Activated gamma-delta T cell (primary cell): Measurements from ENCODE around the gene ERP44.

ENCODE experiments used
- DNase-seq: peaks from one replicate; lab custom pipeline; 2025; lab: John Stamatoyannopoulos, UW

The ERP44 gene

GRCh38 chr9:99936947-99937587, 161.7 kb downstream of the ERP44 start:
- no peak for DNase-seq

- no peak for DNase-seq
These were observed 167.5 kb downstream of the ERP44 start for GRCh38 chr9:99931155-99931840.

GRCh38 chr9:99929652-99930051, 169.1 kb downstream of the ERP44 start:
- DNase-seq = no peak
